NCI-H1417 treated with DMSO at 0.1 percent for 48 hours (cell line): ENCODE measurements around the gene ZSWIM6.

Experiments used
- DNase-seq: peaks from one replicate; lab custom pipeline; 2025; lab: John Stamatoyannopoulos, UW

The ZSWIM6 gene

GRCh38 chr5:61331407-61332357, at the start of gene ZSWIM6:
Gene ZSWIM6, plus strand, starts transcription at chr5:61332258. Its CDS starts 15 bp downstream, at chr5:61332273.
- DNase-seq, result peak; percentile 50

DNA sequence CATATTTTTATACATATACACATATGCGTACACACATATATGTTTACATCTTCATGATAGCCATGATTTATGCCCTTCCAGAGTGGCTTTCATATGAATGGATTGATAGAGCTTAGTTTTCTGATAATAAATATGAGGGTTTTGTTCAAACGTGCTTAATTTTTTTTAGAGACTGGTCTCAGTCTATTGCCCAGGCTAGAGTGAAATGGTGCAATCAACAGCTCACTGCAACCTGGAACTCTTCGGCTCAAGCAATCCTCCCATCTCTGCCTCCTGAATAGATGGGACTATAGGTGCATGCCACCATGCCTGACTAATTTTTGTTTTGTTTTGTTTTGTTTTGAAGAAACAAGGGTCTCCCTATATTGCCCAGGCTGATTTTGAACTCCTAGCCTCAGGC, 48.6 kb upstream of the ZSWIM6 start:
- no peak for DNase-seq

DNA sequence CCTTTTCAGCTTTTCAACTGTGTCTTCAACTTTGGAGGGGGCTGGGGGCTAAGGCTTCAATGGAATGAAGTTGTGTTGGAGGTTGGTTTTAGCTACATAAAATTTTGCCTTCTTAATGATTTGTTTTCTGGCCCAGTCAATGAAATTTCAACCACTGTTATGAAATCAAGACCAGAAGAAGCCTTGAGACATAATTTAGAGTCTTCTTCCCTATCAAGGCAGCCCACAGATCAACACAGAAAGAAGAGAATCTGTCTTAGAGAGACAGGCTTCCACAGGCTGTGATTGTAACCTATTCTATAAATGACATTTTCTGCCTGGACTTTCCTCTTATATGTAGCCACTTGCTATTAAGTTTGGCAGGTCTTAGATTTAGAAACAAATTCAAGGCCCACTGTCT, 46.5 kb upstream of the ZSWIM6 start:
- DNase-seq, result no peak

DNA sequence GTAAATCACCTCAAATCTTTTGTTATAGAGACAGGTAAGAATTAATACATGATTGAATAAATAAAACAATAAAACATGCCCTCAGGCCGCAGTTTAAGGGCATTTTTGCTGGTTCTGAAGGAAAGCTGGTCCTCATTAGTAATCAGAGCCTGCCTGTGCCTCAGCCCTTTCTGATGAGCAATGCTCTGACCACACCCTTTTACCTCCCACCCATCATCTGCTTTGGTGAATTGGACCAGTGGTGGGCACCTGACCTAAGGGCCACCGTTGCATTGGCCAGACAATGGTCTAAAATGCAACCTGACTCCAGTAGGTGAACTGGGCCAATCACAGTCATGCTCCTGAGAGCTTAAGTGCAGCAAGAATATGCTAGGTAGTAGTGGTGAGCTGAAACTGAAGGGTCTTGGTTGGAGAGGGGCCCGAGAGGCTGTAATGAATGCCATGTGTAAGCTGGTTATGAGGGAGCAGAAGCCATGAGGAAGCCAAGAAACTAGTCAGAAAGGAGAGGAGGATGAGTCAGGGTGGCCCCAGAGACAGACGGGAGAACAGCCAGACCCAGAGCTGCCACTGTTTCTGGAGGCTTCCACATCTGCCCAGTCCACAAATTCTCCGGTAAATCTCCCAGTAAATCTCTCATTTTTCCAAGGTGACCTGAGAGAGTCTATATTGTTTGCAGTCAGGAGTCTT, 45.5 kb upstream of the ZSWIM6 start:
- DNase-seq, result no peak

DNA sequence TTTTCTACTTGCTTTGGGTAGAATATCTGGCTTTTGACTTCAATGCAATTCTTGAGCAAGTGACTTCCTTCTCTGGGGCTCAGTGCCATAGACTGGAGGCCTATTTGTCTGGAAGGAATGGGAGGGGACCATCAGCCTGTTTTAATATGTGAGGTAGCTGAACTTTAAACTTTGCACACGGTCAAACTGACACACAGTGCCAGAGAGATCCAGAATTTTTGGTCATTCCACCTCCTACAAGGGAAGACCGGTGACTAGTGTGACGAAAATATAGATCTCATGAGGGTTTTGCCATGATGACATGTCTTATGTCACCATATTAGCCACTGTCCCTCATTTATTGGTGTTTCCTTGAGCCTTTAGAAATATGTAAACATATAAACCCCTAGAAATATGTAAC, 44.6 kb upstream of the ZSWIM6 start:
- DNase-seq, result no peak

DNA sequence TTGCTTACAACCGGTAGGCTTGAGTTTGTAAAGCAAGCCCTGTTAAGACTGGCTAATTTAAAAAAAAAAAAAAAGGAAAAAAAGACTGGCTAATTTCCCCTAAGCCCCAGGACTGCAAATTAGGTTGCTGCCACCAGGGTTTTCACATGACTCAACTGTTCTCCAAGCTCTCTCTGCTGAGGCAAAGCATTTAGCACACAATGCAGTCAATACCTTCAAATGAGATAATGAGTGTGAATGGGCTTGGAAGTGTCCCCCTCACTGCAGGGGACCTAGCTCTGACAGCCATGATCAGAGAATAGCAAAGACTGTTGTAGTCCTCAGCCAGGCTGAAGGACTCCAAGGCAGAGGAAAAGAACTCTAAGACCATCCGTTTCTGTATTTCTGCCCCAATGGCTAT, 42.8 kb upstream of the ZSWIM6 start:
- DNase-seq, result no peak

- DNase-seq, result no peak
Observed at GRCh38 chr5:61289669-61290306, 42.3 kb upstream of the ZSWIM6 start.

DNA sequence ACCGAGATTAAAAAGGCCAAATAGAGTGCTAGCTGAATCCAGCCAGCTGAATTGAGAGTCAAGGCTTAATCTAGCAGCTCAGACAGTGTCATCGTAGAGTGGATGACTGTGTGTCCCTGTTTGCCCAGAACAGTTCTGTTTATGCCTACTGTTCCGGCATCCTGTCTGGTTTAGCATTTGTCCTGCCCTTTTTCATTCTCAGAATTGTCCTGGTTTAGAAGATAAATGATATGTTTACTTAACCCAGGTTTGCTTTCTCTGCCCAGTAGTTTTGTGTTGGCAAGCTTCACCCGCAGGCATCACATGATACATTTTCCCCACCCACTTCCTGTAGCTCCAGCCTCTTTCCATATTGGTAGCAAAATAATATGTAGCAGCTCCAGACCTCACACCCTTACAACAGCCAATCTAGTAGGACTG, 41.3 kb upstream of the ZSWIM6 start:
- DNase-seq, result no peak

- DNase-seq, result no peak
Observed at GRCh38 chr5:61292062-61292657, 39.9 kb upstream of the ZSWIM6 start.

- no peak for DNase-seq
Observed at GRCh38 chr5:61293071-61293470, 39.0 kb upstream of the ZSWIM6 start.

DNA sequence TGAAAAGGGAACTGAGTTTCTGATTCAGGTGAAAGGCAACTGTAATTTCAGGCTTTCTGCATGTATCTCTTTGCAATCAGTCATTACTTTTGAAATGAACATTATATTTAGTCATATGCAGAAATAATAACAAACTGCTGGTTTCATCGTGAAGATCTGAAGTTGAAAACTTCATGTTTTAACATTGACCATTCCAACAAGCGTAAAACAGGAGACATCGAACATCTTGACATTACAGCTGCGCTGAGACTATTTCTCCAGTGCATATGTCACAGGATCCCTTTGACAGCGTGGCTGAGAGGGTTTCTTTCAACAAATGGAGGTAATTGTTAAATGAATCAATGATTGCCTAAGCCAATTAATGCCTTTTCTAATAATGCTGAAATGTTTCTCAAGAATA, 38.2 kb upstream of the ZSWIM6 start:
- DNase-seq, result no peak

DNA sequence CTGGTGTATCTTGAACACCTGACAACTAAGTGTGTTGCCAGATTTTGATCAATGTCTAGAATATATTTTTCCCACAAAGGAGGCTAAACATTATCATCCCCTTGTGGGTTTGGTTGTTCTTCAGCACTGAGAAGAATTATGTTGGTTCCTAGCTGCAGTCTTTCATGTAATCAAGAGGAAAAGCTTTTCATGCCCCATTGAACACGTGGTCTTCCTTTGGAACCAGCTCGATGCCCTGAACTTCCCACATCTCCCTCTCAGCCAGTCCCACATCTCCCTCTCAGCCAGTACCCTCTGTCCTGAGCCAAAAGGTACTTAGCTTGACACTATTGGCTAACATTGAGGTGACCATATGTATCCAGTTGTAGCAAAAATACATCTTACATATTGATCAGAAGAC, 36.7 kb upstream of the ZSWIM6 start:
- no peak for DNase-seq

DNA sequence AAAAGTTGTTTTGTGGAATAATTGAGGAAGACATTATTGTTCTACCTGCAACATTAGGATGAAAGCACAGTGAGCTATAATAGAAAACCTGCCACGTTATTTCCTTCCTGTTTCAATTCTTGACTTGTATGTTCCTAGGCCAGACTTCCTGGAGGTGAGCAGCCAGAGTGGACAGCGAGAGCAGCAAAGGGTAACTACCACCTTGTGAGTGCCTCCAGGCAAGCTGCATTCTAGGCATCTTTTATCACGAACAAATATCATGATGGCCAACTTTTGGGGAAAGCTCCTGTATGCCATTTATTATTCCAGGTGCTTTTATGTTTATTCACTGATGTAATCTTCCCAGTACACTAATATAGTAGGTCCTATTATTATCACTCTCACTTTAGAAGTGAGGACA, 34.0 kb upstream of the ZSWIM6 start:
- no peak for DNase-seq

DNA sequence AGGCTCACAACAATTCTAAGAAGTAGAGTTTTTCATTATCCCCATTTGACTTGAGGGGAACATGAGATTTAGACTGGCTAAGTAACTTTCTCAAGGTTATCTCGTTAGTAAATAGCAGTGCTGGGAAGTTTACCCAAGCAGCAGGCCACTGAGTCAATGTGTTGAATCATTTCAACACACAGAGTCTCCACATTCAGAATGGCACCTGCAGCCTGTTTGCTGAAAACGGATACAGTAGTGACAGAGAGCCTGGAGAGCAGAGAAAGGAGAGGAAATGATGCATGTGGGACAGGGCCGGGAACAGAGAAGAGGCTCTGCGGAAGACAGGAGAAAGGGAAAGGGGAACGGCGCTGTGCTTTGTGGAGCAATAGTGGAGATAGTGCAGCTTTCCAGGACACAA, 33.5 kb upstream of the ZSWIM6 start:
- DNase-seq, result no peak

DNA sequence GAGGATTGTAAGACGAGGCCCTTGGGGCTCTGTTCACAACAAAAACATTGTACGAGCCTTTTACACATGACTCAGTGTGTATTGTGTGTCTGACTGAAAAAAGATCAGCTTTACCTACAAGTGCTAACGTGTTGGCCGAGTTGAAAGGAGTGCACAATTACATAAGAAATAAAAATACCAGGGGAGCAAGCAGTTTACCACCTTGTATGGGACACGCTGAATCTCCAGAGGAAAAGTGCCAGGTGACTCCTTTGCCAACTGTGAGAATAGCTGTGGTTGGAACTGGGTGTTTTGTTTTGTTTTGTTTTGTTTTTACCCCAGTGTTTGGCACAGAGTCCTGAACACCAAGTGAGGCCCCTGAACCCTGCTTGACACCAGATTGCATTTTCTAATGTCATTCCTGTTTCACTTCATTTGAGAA, 32.8 kb upstream of the ZSWIM6 start:
- DNase-seq, result no peak

- no peak for DNase-seq
Observed at GRCh38 chr5:61301341-61302199, 30.5 kb upstream of the ZSWIM6 start.

- DNase-seq, result no peak
Observed at GRCh38 chr5:61302200-61302563, 29.9 kb upstream of the ZSWIM6 start.

GRCh38 chr5:61303346-61303745, 28.7 kb upstream of the ZSWIM6 start:
- DNase-seq, result no peak

DNA sequence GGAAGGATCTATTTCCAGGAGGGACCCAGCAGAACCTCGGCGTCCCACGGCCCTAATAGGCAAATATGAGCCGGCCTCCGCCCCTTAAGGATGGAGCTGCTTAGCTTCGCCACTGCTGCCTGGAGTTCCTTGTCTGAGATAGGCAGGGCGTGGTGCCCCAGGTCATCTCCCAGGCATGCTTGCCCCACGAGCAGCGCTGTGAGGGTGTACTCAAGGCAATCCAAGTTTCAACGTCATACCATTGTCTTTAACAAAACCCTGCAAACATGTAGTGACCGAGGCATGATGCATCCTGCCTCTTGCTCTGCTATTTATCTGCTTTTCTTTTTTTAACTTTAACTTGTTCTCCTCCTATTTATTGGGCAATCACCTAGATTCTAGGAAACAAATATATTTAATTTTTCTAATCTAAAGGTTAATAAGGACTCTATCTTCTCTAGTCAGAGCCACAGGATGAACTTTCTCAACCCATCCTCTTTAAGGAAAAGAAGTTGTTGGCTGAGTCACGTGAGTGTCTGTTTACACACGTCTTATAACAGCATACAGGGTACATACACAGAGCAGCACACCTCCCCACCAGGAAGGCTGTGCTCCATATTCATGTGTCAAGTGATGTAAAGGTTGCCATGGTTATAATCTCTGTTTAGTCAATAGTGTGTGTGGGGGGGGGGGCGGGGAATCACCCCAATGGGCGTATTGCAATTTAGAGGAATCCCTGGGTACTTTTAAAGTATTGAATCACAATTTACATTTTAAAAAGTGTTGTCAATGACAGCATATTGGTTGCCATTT, 27.3 kb upstream of the ZSWIM6 start:
- no peak for DNase-seq

- no peak for DNase-seq
Observed at GRCh38 chr5:61306531-61307131, 25.4 kb upstream of the ZSWIM6 start.
